B cell (primary cell): Measurements from ENCODE around the gene ANAPC4. TPM values are rescaled to one million over a fixed set of nuclear protein-coding genes. Genes with fewer than 3 reads are reported as not detected.

Experiments used
- ATAC-seq: fragments of 200-7000 bp; cut with Tn5 transposase; one replicate; pipeline ENCODE4 v1.10.0; 2021; ENCODE audit warnings: low read depth, mild to moderate bottlenecking, moderate number of reproducible peaks, moderate library complexity
- CTCF ChIA-PET: fragments of 350-600 bp; sonication (Branson Sonifier 250); formaldehyde crosslinking; loops from one replicate; lab custom pipeline; 2021; ENCODE audit warnings: antibody characterized with exemption, inconsistent platforms; lab: Charles Lee
- POLR2A ChIA-PET: fragments of 350-600 bp; sonication (Branson Sonifier 250); formaldehyde crosslinking; loops from one replicate; lab custom pipeline; 2021; ENCODE audit warnings: antibody characterized with exemption; lab: Charles Lee
- DNase-seq: peaks from one replicate; pipeline ENCODE4 v3.0.0; 2013
- H2AFZ ChIP-seq: 2 replicates; pipeline ENCODE4 v1.6.1; 2012; ENCODE audit warnings: mild to moderate bottlenecking, low read depth, low read length; ENCODE audit not compliant: insufficient read depth, poor library complexity, severe bottlenecking
- H3K27ac ChIP-seq, 2 donors: 1 replicate in 1 of 2; 2 replicates in 1 of 2; pipeline ENCODE4 v1.5.1; 2012 to 2013; ENCODE audit warnings: low read length in 2 of 2, mild to moderate bottlenecking in 2 of 2, moderate library complexity in 1 of 2
- H3K27me3 ChIP-seq, 4 experiments: fragments of 200-600 bp in 1 of 4; sonication (generic) in 1 of 4; replicated peaks in 1 of 4; 1 replicate in 2 of 4; 2 replicates in 2 of 4; pipeline versions ENCODE4 v1.6.1 to v1.7.0; 2013 to 2016; ENCODE audit warnings: low read length in 3 of 4, mild to moderate bottlenecking in 2 of 4, mixed read lengths in 1 of 4, moderate library complexity in 1 of 4; ENCODE audit not compliant: insufficient read depth in 4 of 4, control insufficient read depth in 3 of 4; ENCODE audit errors: control extremely low read depth in 1 of 4
- H3K36me3 ChIP-seq, 2 experiments: replicated peaks in 1 of 2; 1 replicate in 1 of 2; 2 replicates in 1 of 2; pipeline versions ENCODE4 v1.6.1 to v1.7.1; 2013; ENCODE audit warnings: low read length in 1 of 2; ENCODE audit not compliant: insufficient read depth in 2 of 2, control insufficient read depth in 1 of 2; ENCODE audit errors: control extremely low read depth in 1 of 2, extremely low read depth in 1 of 2
- H3K4me1 ChIP-seq, 2 donors: fragments of 200-600 bp in 1 of 2; sonication (generic) in 1 of 2; 1 replicate in 1 of 2; 2 replicates in 1 of 2; pipeline versions ENCODE4 v1.5.1 to v1.6.1; 2013 to 2017; ENCODE audit warnings: low read length in 2 of 2; ENCODE audit not compliant: control insufficient read depth in 2 of 2, insufficient read depth in 2 of 2
- H3K4me2 ChIP-seq: replicated peaks from 2 replicates; pipeline ENCODE3; 2012; ENCODE audit warnings: mild to moderate bottlenecking, low read depth, low read length; ENCODE audit not compliant: poor library complexity, severe bottlenecking
- H3K4me3 ChIP-seq, 5 experiments: fragments of 200-600 bp in 1 of 5; sonication (generic) in 1 of 5; 1 replicate in 3 of 5; 2 replicates in 2 of 5; pipeline versions ENCODE4 v1.5.1 to v1.7.0; 2011 to 2016; ENCODE audit warnings: low read length in 4 of 5, mild to moderate bottlenecking in 4 of 5, low read depth in 2 of 5, control low read depth in 1 of 5, moderate library complexity in 1 of 5; ENCODE audit not compliant: insufficient read depth in 1 of 5; ENCODE audit errors: control extremely low read depth in 1 of 5, extremely low read depth in 1 of 5
- H3K79me2 ChIP-seq: fragments of 200-600 bp; sonication (generic); one replicate; pipeline ENCODE4 v1.6.0; 2016; ENCODE audit warnings: low read length; ENCODE audit not compliant: control insufficient read depth, insufficient read depth
- H3K9ac ChIP-seq: fragments of 200-600 bp; sonication (generic); 2 replicates; pipeline ENCODE4 v1.6.1; 2017; ENCODE audit warnings: mild to moderate bottlenecking, low read length, moderate library complexity
- H3K9me3 ChIP-seq, 3 donors: one replicate each; pipeline versions ENCODE4 v1.6.1 to v1.7.1; 2013; ENCODE audit warnings: low read length in 2 of 3; ENCODE audit not compliant: control insufficient read depth in 2 of 3, insufficient read depth in 1 of 3; ENCODE audit errors: control extremely low read depth in 1 of 3
- H4K20me1 ChIP-seq: 2 replicates; pipeline ENCODE4 v1.6.0; 2012; ENCODE audit warnings: mild to moderate bottlenecking, low read length; ENCODE audit not compliant: insufficient read depth, control insufficient read depth, poor library complexity, severe bottlenecking
- H3K27ac Mint-ChIP-seq: one replicate; pipeline ENCODE4 v1.8.0; 2021; ENCODE audit warnings: mixed read lengths
- H3K27me3 Mint-ChIP-seq: one replicate; pipeline ENCODE4 v1.8.0; 2021; ENCODE audit warnings: mixed read lengths
- H3K4me1 Mint-ChIP-seq: one replicate; pipeline ENCODE4 v1.8.0; 2021; ENCODE audit warnings: mixed read lengths
- H3K4me3 Mint-ChIP-seq: one replicate; pipeline ENCODE4 v1.8.0; 2021; ENCODE audit warnings: mixed read lengths
- H3K9me3 Mint-ChIP-seq: one replicate; pipeline ENCODE4 v1.8.0; 2022; ENCODE audit warnings: mixed read lengths; ENCODE audit not compliant: insufficient read depth
- EZH2 ChIP-seq: IDR thresholded peaks from 2 replicates; pipeline ENCODE4 v1.6.1; 2012; ENCODE audit warnings: borderline replicate concordance, low read depth, mild to moderate bottlenecking, moderate library complexity, low read length; ENCODE audit not compliant: insufficient read depth, poor library complexity, severe bottlenecking
- WGBS: methylation state at CpG from one replicate; pipeline ENCODE4 v1.1.5; 2013; ENCODE audit warnings: missing lambda C conversion rate; ENCODE audit not compliant: insufficient coverage; 5-methylcytosine and 5-hydroxymethylcytosine counted together
- intact Hi-C: fragments of 100-400 bp; cut with micrococcal nuclease; formaldehyde crosslinking; loops from one replicate; pipeline ENCODE4 v1.10.0; 2022
- polyA plus RNA-seq: library from polyadenylated mRNA; depleted of rRNA; stranded (reverse); fragments of >200 nt; gene quantifications from 2 replicates; pipeline ENCODE4 v1.2.3, GENCODE V29; 2012
- total RNA-seq, 2 donors: library from RNA; stranded (reverse); fragments of 120-200 nt in 1 of 2; gene quantifications; 1 replicate in 1 of 2; 2 replicates in 1 of 2; pipeline versions ENCODE4 v1.2.3 to v1.2.4, GENCODE V29; 2013 to 2022
- TF ChIP-seq, protein P1 (sequence below): fragments of 200-600 bp; IDR thresholded peaks from one replicate; pipeline ENCODE4 v1.8.0; 2022; ENCODE audit warnings: antibody characterized with exemption, mild to moderate bottlenecking

Gene ANAPC4
- total and polyA plus RNA-seq, 2 donors (not counting 1 experiment from before 2014, with no cell fraction given), result 18.4 to 52.6 TPM

DNA sequence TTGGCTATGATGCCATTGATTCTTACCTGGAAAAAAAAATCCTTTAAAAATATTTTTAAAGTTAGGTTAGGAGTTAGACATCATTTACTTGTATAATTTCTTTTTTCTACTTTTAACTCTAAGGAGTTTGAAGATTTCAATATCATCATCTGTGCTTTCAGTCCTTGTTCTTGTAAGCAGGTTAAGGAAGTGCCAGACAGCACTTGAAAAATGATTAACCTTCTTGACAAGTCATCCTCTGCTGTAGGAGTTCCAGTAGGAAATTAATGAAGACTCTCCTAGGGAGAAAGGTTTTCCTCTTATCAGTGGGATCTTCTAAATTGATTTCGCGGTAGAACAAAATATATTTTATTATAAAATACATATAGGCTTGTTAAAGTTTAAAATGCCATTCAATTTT is 29.1 kb upstream of the ANAPC4 start:
- peaks cover 5% of the 10 kb centered on the region for H3K4me1 Mint-ChIP-seq
- Histone ChIP-seq H3K9ac (no peak overlapping the region), H3K79me2 (no peaks in the 10 kb centered on the region), H3K4me3 (no peak overlapping the region), H3K4me1 (peaks cover 0 to 4% of the 10 kb centered on the region in 2 donors), H3K27me3 (no peaks in the 10 kb centered on the region), H3K27ac (no peak overlapping the region), H3K4me2 (no peak overlapping the region), H2AFZ (no peak overlapping the region), H4K20me1 (no peaks in the 10 kb centered on the region), H3K36me3 (peaks cover 0 to 2% of the 10 kb centered on the region in 2 experiments), H3K9me3 (no peaks in the 10 kb centered on the region)
- no peak overlapping the region for H3K27ac Mint-ChIP-seq
- TF ChIP-seq, protein P1, sequence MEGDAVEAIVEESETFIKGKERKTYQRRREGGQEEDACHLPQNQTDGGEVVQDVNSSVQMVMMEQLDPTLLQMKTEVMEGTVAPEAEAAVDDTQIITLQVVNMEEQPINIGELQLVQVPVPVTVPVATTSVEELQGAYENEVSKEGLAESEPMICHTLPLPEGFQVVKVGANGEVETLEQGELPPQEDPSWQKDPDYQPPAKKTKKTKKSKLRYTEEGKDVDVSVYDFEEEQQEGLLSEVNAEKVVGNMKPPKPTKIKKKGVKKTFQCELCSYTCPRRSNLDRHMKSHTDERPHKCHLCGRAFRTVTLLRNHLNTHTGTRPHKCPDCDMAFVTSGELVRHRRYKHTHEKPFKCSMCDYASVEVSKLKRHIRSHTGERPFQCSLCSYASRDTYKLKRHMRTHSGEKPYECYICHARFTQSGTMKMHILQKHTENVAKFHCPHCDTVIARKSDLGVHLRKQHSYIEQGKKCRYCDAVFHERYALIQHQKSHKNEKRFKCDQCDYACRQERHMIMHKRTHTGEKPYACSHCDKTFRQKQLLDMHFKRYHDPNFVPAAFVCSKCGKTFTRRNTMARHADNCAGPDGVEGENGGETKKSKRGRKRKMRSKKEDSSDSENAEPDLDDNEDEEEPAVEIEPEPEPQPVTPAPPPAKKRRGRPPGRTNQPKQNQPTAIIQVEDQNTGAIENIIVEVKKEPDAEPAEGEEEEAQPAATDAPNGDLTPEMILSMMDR, result no peak
- TF ChIP-seq EZH2, result no peak
- WGBS, result no CpG with 5 or more reads among the region's 2 CpGs
- no peak for ATAC-seq
- intact Hi-C loops, result no loop called here
- POLR2A ChIA-PET, result no interaction called here
- no peaks in the 10 kb centered on the region for H3K27me3 Mint-ChIP-seq
- H3K4me3 Mint-ChIP-seq, result no peak overlapping the region
- H3K9me3 Mint-ChIP-seq, result peaks cover 2% of the 10 kb centered on the region
- CTCF ChIA-PET, result interaction anchor here (0.7 kb wide), 1 partner anchor 19 kb away, joined by 3 read pairs; no protein-coding TSS in a partner anchor
- DNase-seq, result no peak

DNA sequence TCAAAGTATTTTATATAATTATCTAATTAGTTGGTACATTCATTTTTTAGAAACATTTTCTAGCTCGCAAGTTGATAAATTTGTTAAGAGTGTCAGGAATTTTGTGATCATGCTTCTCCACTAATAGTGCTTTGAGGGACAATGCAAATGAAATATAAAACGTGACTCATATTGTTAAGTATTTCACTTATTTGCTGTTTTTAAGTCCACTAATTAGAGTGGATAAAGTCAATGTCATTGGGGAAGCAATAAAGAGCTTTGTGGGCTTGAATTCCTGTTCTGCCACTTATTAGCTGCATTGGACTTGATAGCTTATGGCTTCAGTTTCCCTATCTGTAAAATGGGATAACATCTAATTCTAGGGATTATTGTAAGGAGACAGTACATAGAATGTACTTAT is 26.5 kb upstream of the ANAPC4 start:
- ChIA-PET CTCF (interaction anchor here (0.7 to 1.6 kb wide), 2 partner anchors 16 to 370 kb away, joined by 3 to 4 read pairs; no protein-coding TSS in a partner anchor), POLR2A (no interaction called here)
- Histone ChIP-seq H3K4me3 (no peak overlapping the region), H3K79me2 (no peaks in the 10 kb centered on the region), H3K27me3 (no peaks in the 10 kb centered on the region), H3K4me2 (no peak overlapping the region), H3K27ac (no peak overlapping the region), H3K9me3 (no peaks in the 10 kb centered on the region), H3K4me1 (peaks cover 0 to 4% of the 10 kb centered on the region in 2 donors), H4K20me1 (no peaks in the 10 kb centered on the region), H3K36me3 (peaks cover 0 to 2% of the 10 kb centered on the region in 2 experiments), H2AFZ (no peak overlapping the region), H3K9ac (no peak overlapping the region)
- TF ChIP-seq EZH2, result no peak
- TF ChIP-seq, protein P1, result no peak
- intact Hi-C loops, result no loop called here
- Mint-ChIP-seq H3K4me3 (no peak overlapping the region), H3K4me1 (peaks cover 5% of the 10 kb centered on the region), H3K27ac (no peak overlapping the region), H3K9me3 (no peaks in the 10 kb centered on the region), H3K27me3 (no peaks in the 10 kb centered on the region)
- ATAC-seq (no peak), DNase-seq (no peak)
- WGBS, result no CpG with 5 or more reads among the region's 2 CpGs
